Psoas muscle (tissue), 8 donors: ENCODE results near the gene TBC1D4. TPM values are rescaled to one million over a fixed set of nuclear protein-coding genes. Genes with fewer than 3 reads are reported as not detected.
"Not testable (repeated sequence)": the region's sequence is repeated elsewhere in the genome, so short reads cannot be mapped to it uniquely, and the experiment has no call there.

Experiments used
- ATAC-seq, 4 donors: fragments of 200-7000 bp; cut with Tn5 transposase; one replicate each; pipeline ENCODE4 v1.9.1; 2020; ENCODE audit warnings: moderate library complexity in 3 of 4, mild to moderate bottlenecking in 2 of 4
- DNase-seq, 2 donors: peaks; one replicate each; pipeline ENCODE4 v3.0.0-alpha.2; 2020
- H3K27ac ChIP-seq: fragments of 200-600 bp; one replicate; pipeline ENCODE4 v1.8.0; 2022
- H3K27me3 ChIP-seq, 3 donors: fragments of 200-600 bp in 1 of 3; one replicate each; pipeline versions ENCODE4 v1.6.1 to v1.8.0; 2013 to 2022; ENCODE audit warnings: low read length in 2 of 3, mild to moderate bottlenecking in 2 of 3, moderate library complexity in 1 of 3; ENCODE audit not compliant: insufficient read depth in 3 of 3
- H3K36me3 ChIP-seq, 2 donors: fragments of 200-600 bp in 1 of 2; one replicate each; pipeline versions ENCODE4 v1.6.1 to v1.8.0; 2013 to 2022; ENCODE audit warnings: low read depth in 1 of 2, mild to moderate bottlenecking in 1 of 2, moderate library complexity in 1 of 2; ENCODE audit not compliant: insufficient read depth in 1 of 2
- H3K4me1 ChIP-seq: fragments of 200-600 bp; one replicate; pipeline ENCODE4 v1.8.0; 2022
- H3K4me3 ChIP-seq: fragments of 200-600 bp; one replicate; pipeline ENCODE4 v1.8.0; 2022; ENCODE audit warnings: mild to moderate bottlenecking
- H3K9me3 ChIP-seq: fragments of 200-600 bp; one replicate; pipeline ENCODE4 v1.8.0; 2022
- CTCF ChIP-seq: fragments of 200-600 bp; IDR thresholded peaks from one replicate; pipeline ENCODE4 v1.8.0; 2022; ENCODE audit warnings: antibody characterized with exemption
- WGBS, 3 donors: extraction: QIAGEN DNeasy Blood & Tissue Kit; methylation state at CpG; one replicate each; pipeline versions ENCODE4 v1.1.6 to v1.1.7; 2013; 5-methylcytosine and 5-hydroxymethylcytosine counted together
- intact Hi-C, 2 donors: fragments of 100-400 bp; cut with DNase I; formaldehyde crosslinking; loops; one replicate each; pipeline versions ENCODE4 v1.11.0 to v1.14.2; 2022
- polyA plus RNA-seq, 3 donors: library from polyadenylated mRNA; stranded (reverse); fragments of 200-250 nt; gene quantifications; one replicate each; pipeline ENCODE4 v1.2.3, GENCODE V29; 2013
- total RNA-seq, 4 donors: library from RNA; stranded (reverse); fragmentation: NEBNext Ultra II Directional in 2 of 4; extraction: Animal tissue kit (Norgen Biotek cat#: 25700) in 2 of 4; gene quantifications; one replicate each; pipeline versions ENCODE4 v1.2.1 to v1.2.4, GENCODE V29; 2021 to 2023
- donor health status: healthy with polysubstance abuse.
- donor health status: DM: no; HTN: no; CAD: no; lungs with moderate emphysema.
- donor health status: Bipolar disorder and iron deficiency.
- donor health status: healthy.
- donor health status: DM: yes; HTN: yes; CAD: no.
- donor health status: DM: no; HTN: no; CAD: no.
- donor health status: DM: no; HTN: no; CAD: no.
- donor health status: DM: yes; HTN: yes; CAD: no.

TBC1D4 gene
- total and polyA plus RNA-seq, 7 donors, result 3.1 to 127 (median 89.9) TPM

- no peaks in the 10 kb centered on the region for H3K36me3 ChIP-seq
- TF ChIP-seq CTCF, result no peak
- H3K4me3 ChIP-seq, result peak overlapping the region; percentile 27
- H3K9me3 ChIP-seq, result no peaks in the 10 kb centered on the region
- peaks cover 54% of the 10 kb centered on the region for H3K4me1 ChIP-seq
- ATAC-seq (peak in 1 of 4 donors; percentile 41), DNase-seq (no peak)
- peak overlapping the region; percentile 68 for H3K27ac ChIP-seq
- H3K27me3 ChIP-seq, result no peaks in the 10 kb centered on the region
- intact Hi-C loops, result loop anchor here in 1 of 2 donors (5.0 kb wide), 1 partner anchor 40 kb away; no protein-coding TSS in a partner anchor
- 22 to 33% (median 25%) methylated on average over 4 of the region's 4 CpGs for WGBS, 3 donors
These were observed 44.2 kb downstream of the TBC1D4 start for GRCh38 chr13:75437582-75438318.

GRCh38 chr13:75434126-75434525 is 47.8 kb downstream of the TBC1D4 start:
- H3K27ac ChIP-seq, result peak overlapping the region; percentile 70

GRCh38 chr13:75432811-75433244 is 49.1 kb downstream of the TBC1D4 start:
- Histone ChIP-seq H3K4me3 (peak overlapping the region; percentile 17), H3K4me1 (peaks cover 62% of the 10 kb centered on the region), H3K9me3 (no peaks in the 10 kb centered on the region), H3K27me3 (no peaks in the 10 kb centered on the region), H3K27ac (peak overlapping the region; percentile 70), H3K36me3 (no peaks in the 10 kb centered on the region)
- ATAC-seq, result peak; percentile 39 to 64 (median 58)
- intact Hi-C loops, result no loop called here
- no peak for TF ChIP-seq CTCF
- DNase-seq, result no peak
- 28 to 49% (median 34%) methylated on average over 5 of the region's 5 CpGs for WGBS, 3 donors

More at GRCh38 chr13:75434126-75434525, 47.8 kb downstream of the TBC1D4 start:
- DNase-seq, H3K4me3 ChIP-seq, H3K36me3 ChIP-seq, ATAC-seq, intact Hi-C loops, H3K27me3 ChIP-seq, H3K9me3 ChIP-seq: not testable (repeated sequence)
- peaks cover 63% of the 10 kb centered on the region for H3K4me1 ChIP-seq
- 96 to 98% (median 97%) methylated on average over 2 of the region's 2 CpGs for WGBS, 3 donors

GRCh38 chr13:75432045-75432444 is 49.9 kb downstream of the TBC1D4 start:
- no peaks in the 10 kb centered on the region for H3K9me3 ChIP-seq
- WGBS, 3 donors, result 24 to 28% (median 25%) methylated on average over 2 of the region's 2 CpGs
- H3K27ac ChIP-seq, result peak overlapping the region; percentile 70
- TF ChIP-seq CTCF, result no peak
- no peaks in the 10 kb centered on the region for H3K36me3 ChIP-seq
- DNase-seq (no peak), ATAC-seq (peak; percentile 18 to 69 (median 60))
- peaks cover 55% of the 10 kb centered on the region for H3K4me1 ChIP-seq
- intact Hi-C loops, result no loop called here
- peak overlapping the region; percentile 17 for H3K4me3 ChIP-seq
- no peaks in the 10 kb centered on the region for H3K27me3 ChIP-seq

GRCh38 chr13:75430436-75431209 is 51.3 kb downstream of the TBC1D4 start:
- Histone ChIP-seq H3K4me1 (peaks cover 51% of the 10 kb centered on the region), H3K36me3 (no peaks in the 10 kb centered on the region), H3K4me3 (no peak overlapping the region), H3K27ac (peak overlapping the region; percentile 26), H3K9me3 (no peaks in the 10 kb centered on the region), H3K27me3 (no peaks in the 10 kb centered on the region)
- no peak for TF ChIP-seq CTCF
- ATAC-seq (peak in 3 of 4 donors; percentile 34 to 40 (median 36)), DNase-seq (no peak)
- intact Hi-C loops, result no loop called here
- WGBS, 3 donors, result 53 to 63% (median 59%) methylated on average over 8 of the region's 8 CpGs
